ENCODE data around the gene SORL1. TPM values are rescaled to one million over a fixed set of nuclear protein-coding genes. Genes with fewer than 3 reads are reported as not detected.

SORL1 gene
- total RNA-seq, 1 experiment from 2014 or later, result 68.3 TPM

GRCh38 chr11:121441521-121441920 lies 10.6 kb upstream of the SORL1 start:
- no peak overlapping the region for H4K8ac ChIP-seq (replicated peaks; ENCODE audit: insufficient read length, low read depth, low read length)
- no peaks in the 10 kb centered on the region for H3K23me2 ChIP-seq (ENCODE audit: insufficient read length, low read depth, low read length, poor library complexity, severe bottlenecking)
- H4K91ac ChIP-seq (ENCODE audit: insufficient read length, low read depth, low read length), result no peak overlapping the region
- no peak overlapping the region for H2AK5ac ChIP-seq (ENCODE audit: insufficient read length, low read length)
- no peak overlapping the region for H3K9ac ChIP-seq (ENCODE audit: extremely low read depth, insufficient read length, low read length)
- DNase-seq, result no peak
- H2BK5ac ChIP-seq (ENCODE audit: insufficient read length, low read length), result no peak overlapping the region
- no peaks in the 10 kb centered on the region for H3K27me3 ChIP-seq (ENCODE audit: insufficient read depth, low read length)
- no peaks in the 10 kb centered on the region; the same call in 1 of the 2 replicates for H3K4me1 ChIP-seq (ENCODE audit: insufficient read depth, low read length)
- Mint-ChIP-seq H3K27ac (no peak overlapping the region), H3K4me3 (no peak overlapping the region), H3K4me1 (peaks cover 31 to 40% of the 10 kb centered on the region in 2 experiments), H3K9me3 (no peaks in the 10 kb centered on the region), H3K27me3 (ENCODE audit: low read depth) (no peaks in the 10 kb centered on the region), H3K36me3 (ENCODE audit: insufficient read depth in 1 of 3, low read depth in 3 of 3) (no peaks in the 10 kb centered on the region)
- no peak overlapping the region for H3K23ac ChIP-seq (ENCODE audit: insufficient read length, low read depth, low read length)
- H2BK20ac ChIP-seq (ENCODE audit: low read depth, low read length, poor library complexity, severe bottlenecking), result no peak overlapping the region
- no peak overlapping the region for H2AFZ ChIP-seq (ENCODE audit: low read length)
- no peak overlapping the region for H3K14ac ChIP-seq (ENCODE audit: insufficient read depth, low read length)
- no peak overlapping the region for H4K5ac ChIP-seq (ENCODE audit: insufficient read length, low read depth, low read length)
- no peak for TF ChIP-seq CTCF (conservative IDR thresholded peaks at IDR 0.05)
- H3K9me3 ChIP-seq (ENCODE audit: control insufficient read depth, low read depth, low read length), result no peaks in the 10 kb centered on the region
- no peak overlapping the region for H3K27ac ChIP-seq (ENCODE audit: insufficient read length, low read depth, low read length)
- H3K79me2 ChIP-seq (ENCODE audit: insufficient read depth, low read length), result no peaks in the 10 kb centered on the region
- WGBS (ENCODE audit: extremely low coverage, insufficient read length, low lambda C conversion rate), result no CpG with 5 or more reads among the region's 2 CpGs
- H3K18ac ChIP-seq (ENCODE audit: insufficient read length, low read depth, low read length), result no peak overlapping the region
- H3K79me1 ChIP-seq (ENCODE audit: insufficient read depth, low read depth, low read length, poor library complexity, severe bottlenecking), result no peaks in the 10 kb centered on the region
- no peak overlapping the region for H3K56ac ChIP-seq (ENCODE audit: insufficient read length, low read depth, low read length)
- no peak overlapping the region for H3T11ph ChIP-seq (ENCODE audit: low read length)
- no peaks in the 10 kb centered on the region for H4K20me1 ChIP-seq (ENCODE audit: control insufficient read depth, insufficient read depth, insufficient read length)
- H2BK15ac ChIP-seq (ENCODE audit: low read depth, low read length), result no peak overlapping the region
- no peak overlapping the region for H3K4ac ChIP-seq (ENCODE audit: low read depth, low read length)
- H2BK12ac ChIP-seq (ENCODE audit: insufficient read length, low read depth, low read length), result no peak overlapping the region
- no peak overlapping the region for H3K4me2 ChIP-seq (ENCODE audit: insufficient read depth, insufficient read length, low read length)
- H2BK120ac ChIP-seq (ENCODE audit: low read depth, low read length, poor library complexity, severe bottlenecking), result no peak overlapping the region

All from H9 (cell line).